NCI-H2196 treated with DMSO at 0.1 percent for 48 hours (cell line): ENCODE results near the gene FBXW5.

ENCODE experiments used
- DNase-seq: peaks from one replicate; lab custom pipeline; 2025; ENCODE audit not compliant: unreplicated experiment; lab: John Stamatoyannopoulos, UW

Gene FBXW5

GRCh38 chr9:136962163-136962562 lies 17.6 kb upstream of the FBXW5 start:
- DNase-seq = no peak

DNA sequence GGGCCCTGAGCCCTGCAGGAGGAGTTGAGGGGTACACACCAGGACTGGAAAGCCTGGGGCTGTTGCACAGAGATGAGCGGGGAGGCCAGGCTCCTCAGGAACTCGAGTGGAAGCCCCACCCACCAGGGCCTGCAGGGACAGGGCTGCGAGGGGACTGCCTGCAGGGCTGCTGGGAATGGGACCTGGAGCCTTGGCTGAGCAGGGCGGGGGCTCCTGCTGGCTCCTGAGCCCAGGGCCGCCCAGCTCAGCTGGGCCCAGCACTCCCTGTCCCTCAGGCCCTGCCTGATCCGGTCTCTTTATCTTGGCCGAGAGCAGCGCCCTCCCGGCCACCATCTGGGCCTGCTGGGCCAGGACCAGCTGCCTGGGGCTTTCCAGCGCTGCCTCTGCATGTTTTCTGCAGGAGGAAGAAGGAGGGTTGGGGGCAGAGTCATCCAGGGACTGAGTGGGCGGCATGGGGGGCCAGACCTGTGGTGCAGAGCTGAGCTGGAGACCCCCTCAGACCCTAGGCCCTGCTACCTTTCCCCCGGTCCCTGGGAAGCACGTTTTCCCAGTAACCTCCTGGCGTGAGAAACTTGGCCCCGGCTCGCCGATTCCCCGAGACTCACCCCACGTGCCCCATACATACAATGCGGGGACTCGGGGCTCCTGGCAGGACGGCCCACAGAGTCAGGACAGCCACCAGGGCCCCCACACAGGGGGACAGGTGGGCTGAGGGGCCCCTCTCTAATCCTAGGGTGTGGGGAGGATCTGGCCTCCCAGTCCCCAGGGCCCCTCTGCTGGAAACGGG lies 16.9 kb upstream of the FBXW5 start:
- DNase-seq = no peak

GRCh38 chr9:136960938-136961275 lies 16.4 kb upstream of the FBXW5 start:
- DNase-seq = no peak

DNA sequence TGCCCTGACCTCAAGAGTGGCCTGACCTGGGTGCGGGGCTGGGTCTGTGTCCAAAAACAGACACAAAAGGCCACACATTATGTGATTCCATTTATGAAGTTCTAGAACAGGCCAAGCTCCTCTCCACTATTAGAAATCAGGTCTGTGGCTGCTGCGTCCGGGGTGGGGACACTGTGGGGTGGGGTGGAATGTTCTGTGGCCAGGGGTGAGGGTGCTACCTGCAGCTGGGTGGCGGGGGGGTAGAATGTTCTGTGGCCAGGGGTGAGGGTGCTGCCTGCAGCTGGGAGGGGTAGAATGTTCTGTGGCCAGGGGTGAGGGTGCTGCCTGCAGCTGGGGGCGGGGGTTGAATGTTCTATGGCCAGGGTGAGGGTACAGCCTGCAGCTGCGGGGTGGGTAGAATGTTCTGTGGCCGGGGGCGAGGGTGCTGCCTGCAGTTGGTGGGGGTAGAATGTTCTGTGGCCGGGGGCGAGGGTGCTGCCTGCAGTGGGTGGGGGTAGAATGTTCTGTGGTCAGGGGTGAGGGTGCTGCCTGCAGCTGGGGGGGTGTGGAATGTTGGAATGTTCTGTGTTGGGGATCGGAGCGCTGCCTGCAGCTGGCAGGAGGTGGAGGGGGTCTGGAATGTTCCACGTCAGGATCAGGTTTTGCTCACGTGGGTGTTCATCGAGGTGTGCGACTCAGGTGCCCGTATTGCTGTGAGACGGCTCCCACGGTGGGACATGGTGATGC lies 15.8 kb upstream of the FBXW5 start:
- DNase-seq = no peak

GRCh38 chr9:136958898-136959850 lies 14.6 kb upstream of the FBXW5 start:
- no peak for DNase-seq

GRCh38 chr9:136958473-136958872 lies 13.9 kb upstream of the FBXW5 start:
- DNase-seq = no peak

GRCh38 chr9:136957901-136958300 lies 13.4 kb upstream of the FBXW5 start:
- DNase-seq = no peak

GRCh38 chr9:136957461-136957860 lies 12.9 kb upstream of the FBXW5 start:
- DNase-seq = no peak

DNA sequence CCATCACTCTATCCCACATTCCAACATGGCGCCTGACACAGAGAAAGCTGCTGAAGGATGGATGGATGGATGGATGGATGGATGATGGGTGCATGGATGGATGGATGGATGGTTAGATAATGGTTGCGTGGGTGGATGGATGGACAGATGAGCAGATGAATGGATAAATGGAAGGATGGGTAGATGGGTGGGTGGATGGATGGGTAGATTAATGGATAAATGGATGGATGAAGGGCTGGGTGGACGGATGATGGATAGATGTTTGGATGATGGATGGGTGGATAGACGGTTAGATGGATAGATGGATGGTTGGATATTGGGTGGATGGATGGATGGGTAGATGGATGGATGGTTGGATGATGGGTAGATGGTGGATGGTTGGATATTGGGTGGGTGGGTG lies 12.1 kb upstream of the FBXW5 start:
- DNase-seq = no peak

DNA sequence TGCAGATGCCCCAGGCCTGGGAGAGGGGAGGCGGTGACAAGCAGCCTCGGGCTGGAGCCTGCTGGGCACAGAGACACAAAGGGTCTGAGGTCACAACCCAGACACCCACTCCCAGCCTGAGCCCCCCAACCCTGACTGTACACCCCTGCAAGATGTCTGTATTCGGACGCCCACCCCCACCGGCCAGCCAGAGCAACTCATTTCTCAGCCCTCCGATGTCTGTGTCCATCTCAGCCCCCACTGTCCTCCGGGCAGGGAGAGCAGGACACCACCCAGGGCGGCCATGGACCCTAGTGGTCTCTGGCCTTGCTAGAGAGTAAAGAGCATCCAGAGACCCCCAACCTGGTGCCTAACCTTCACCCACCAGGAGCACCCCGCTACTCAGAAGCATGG lies 11.4 kb upstream of the FBXW5 start:
- DNase-seq = no peak

- DNase-seq = no peak
Measured at GRCh38 chr9:136955202-136955942, 10.8 kb upstream of the FBXW5 start.

DNA sequence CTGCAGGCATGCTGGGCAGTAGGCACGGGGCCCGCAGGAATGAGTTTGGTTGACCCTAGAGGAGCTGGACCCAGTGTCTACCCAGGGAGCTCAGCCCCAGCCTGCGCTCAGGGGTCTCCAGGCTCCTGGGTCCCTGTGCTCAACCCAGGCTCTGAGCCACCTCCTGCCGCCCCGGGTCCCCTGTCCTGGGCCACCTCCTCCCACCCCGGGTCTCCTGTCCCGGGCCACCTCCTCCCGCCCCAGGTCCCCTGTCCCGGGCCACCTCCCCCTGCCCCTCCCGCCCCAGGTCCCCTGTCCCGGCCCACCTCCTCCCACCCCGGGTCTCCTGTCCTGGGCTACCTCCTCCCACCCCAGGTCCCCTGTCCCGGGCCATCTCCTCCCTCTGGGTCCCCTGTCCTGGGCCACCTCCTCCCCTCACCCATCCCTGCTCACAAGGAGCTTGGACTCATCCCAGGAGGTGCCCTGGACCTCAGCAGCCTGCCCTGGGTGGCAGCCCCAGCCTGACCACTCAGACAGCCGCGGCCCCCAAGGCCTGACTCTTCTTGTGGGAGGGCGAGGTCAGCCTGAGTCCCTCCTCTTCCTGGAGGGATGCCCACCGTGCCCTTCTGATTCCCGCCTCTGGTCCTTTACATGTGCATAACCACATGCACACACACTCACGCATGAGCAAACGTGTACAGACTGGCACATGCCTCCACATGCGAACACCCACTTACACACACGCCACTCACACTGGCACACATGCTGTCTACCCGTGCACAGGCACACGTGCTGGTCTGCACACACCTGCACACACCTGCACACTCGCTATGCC lies 9.9 kb upstream of the FBXW5 start:
- DNase-seq = no peak

GRCh38 chr9:136953771-136954269 lies 9.3 kb upstream of the FBXW5 start:
- no peak for DNase-seq

DNA sequence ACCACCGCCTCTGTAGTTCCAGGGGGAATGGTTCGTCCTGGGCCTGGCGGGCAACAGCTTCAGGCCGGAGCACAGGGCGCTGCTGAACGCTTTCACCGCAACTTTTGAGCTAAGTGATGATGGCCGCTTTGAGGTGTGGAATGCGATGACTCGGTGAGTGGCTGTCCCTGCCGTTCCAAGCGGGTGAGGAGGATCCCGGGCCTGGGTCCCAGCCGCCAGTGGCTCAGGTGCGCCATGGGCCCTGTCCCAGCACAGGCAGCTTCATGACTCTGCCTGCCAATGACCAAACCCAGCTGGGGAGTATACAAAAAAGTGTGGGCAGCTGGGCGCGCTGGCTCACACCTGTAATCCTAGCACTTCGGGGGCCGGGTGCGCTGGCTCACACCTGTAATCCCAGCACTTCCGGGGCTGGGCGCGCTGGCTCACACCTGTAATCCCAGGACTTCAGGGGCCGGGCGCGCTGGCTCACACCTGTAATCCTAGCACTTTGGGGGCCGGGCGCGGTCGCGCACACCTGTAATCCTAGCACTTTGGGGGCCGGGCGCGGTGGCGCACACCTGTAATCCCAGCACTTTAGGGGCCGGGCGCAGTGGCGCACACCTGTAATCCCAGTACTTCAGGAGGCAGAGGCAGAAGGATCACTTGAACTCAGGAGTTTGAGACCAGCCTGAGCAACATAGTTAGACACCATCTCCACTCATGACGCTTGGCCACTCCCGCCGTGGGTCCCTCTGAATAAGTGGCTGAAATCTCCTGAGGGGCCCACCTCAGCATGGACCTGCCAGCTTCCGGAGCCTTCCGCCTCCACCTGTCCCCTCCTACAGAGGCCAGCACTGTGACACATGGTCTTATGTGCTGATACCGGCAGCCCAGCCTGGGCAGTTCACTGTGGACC lies 8.6 kb upstream of the FBXW5 start:
- DNase-seq = no peak

- DNase-seq = no peak
Measured at GRCh38 chr9:136952321-136952850, 7.8 kb upstream of the FBXW5 start.

DNA sequence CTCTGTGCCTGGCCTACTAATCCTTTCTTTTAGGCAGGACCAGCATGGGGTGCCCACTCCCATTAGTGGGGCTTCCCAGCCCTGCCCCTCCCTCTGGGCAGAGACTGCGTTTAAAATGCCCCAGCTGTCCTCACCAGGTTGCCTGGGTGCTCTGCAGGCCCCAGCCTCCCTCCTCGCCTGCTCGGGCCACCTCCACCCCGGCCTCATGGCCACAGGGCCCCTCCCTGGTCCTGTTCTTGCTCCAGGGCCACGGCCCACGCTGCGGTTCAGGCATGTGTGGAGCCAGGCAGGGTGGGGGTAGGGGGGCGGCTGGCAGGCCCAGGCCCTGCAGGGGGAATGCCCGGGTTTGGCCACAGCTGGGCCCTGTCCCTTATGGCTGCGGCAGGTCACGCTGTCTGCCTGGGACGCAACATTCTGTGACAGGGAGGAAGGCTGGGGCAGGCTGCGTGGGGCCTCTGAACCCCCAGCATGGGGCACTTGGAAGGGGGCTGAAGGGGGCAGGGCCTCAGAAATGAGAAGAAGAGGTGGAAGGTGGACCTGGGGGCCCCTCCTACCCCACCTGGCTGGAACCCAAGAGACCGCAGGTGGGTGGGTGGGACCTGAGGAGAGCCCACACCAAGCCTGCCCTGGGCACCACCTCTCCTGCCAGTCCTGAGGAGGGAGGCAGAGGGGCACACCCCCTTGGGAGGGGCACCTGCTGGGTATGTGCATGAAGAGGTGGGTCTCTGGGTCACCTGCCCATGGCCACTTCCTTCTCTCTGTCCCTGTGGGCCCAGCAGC lies 7.2 kb upstream of the FBXW5 start, which contains the start of gene LCN12:
Gene LCN12, plus strand, starts transcription at position 733 of the 780 bp plus-strand sequence. CDS start 55 bp downstream, outside the sequence.
- no peak for DNase-seq

- DNase-seq = no peak
Measured at GRCh38 chr9:136950656-136951276, 6.2 kb upstream of the FBXW5 start.
